Ovary (tissue), 9 donors: ENCODE data around the gene FYN. TPM values are rescaled to one million over a fixed set of nuclear protein-coding genes. Genes with fewer than 3 reads are reported as not detected.

Source experiments
- DNase-seq, 5 donors: peaks; one replicate each; pipeline ENCODE4 v3.0.0-alpha.2; 2019 to 2020
- H3K27ac ChIP-seq, 2 donors: fragments of 200-600 bp; one replicate each; pipeline versions ENCODE4 v1.5.1 to v1.8.0; 2019 to 2022
- H3K27me3 ChIP-seq: fragments of 200-600 bp; one replicate; pipeline ENCODE4 v1.8.0; 2022
- H3K36me3 ChIP-seq: fragments of 200-600 bp; sonication (generic); one replicate; pipeline ENCODE4 v1.5.1; 2019
- H3K4me1 ChIP-seq: one replicate; pipeline ENCODE4 v1.8.1; 2013; ENCODE audit warnings: mild to moderate bottlenecking, moderate library complexity; ENCODE audit not compliant: insufficient read depth
- H3K4me3 ChIP-seq: fragments of 200-600 bp; sonication (generic); one replicate; pipeline ENCODE4 v1.5.1; 2017
- H3K9me3 ChIP-seq, 2 donors: fragments of 200-600 bp in 1 of 2; sonication (generic) in 1 of 2; one replicate each; pipeline versions ENCODE4 v1.5.1 to v1.8.1; 2013 to 2019; ENCODE audit warnings: mild to moderate bottlenecking in 1 of 2, moderate library complexity in 1 of 2
- CTCF ChIP-seq, 3 donors: fragments of 450-650 bp in 2 of 3; fragments of 200-600 bp in 1 of 3; IDR thresholded peaks; one replicate each; pipeline versions ENCODE4 v1.5.1 to v1.8.0; 2016 to 2022; ENCODE audit warnings: antibody characterized with exemption in 3 of 3, mild to moderate bottlenecking in 1 of 3
- EP300 ChIP-seq: sonication (generic); formaldehyde crosslinking; IDR thresholded peaks from one replicate; pipeline ENCODE4 v1.6.1; 2017; ENCODE audit warnings: antibody characterized with exemption
- POLR2A ChIP-seq: fragments of 450-650 bp; IDR thresholded peaks from one replicate; pipeline ENCODE4 v1.6.1; 2017; ENCODE audit warnings: antibody characterized with exemption, mild to moderate bottlenecking, moderate library complexity
- WGBS, 3 donors: extraction: QIAGEN DNeasy Blood & Tissue Kit in 1 of 3; methylation state at CpG; one replicate each; pipeline versions ENCODE4 v1.1.5 to v1.1.7; 2013 to 2017; 5-methylcytosine and 5-hydroxymethylcytosine counted together
- intact Hi-C, 4 donors: fragments of 100-400 bp; cut with DNase I; formaldehyde crosslinking; loops; one replicate each; pipeline versions ENCODE4 v1.11.0 to v1.15.1; 2022 to 2023
- polyA plus RNA-seq, 2 donors: library from polyadenylated mRNA; stranded (reverse); fragments of 200-250 nt in 1 of 2; fragments of 350-450 nt in 1 of 2; fragmentation: Illumina TruSeq in 1 of 2; extraction: RNeasy Lipid Tissue Mini Kit (QIAGEN cat#74804) in 1 of 2; gene quantifications; one replicate each; pipeline ENCODE4 v1.2.3, GENCODE V29; 2013 to 2014
- total RNA-seq, 7 donors: library from RNA; depleted of rRNA in 2 of 7; stranded (reverse); fragments of >200 nt in 2 of 7; fragmentation: NEBNext Ultra II Directional in 3 of 7; extraction: Animal tissue kit (Norgen Biotek cat#: 25700) in 3 of 7; gene quantifications; one replicate each; pipeline versions ENCODE4 v1.1.0 to v1.2.4, GENCODE V29; 2016 to 2023
- donor health status: DM: no; HTN: no; CAD: no; lungs with moderate emphysema.
- donor health status: DM: no; HTN: no; CAD: no.
- donor health status: Bipolar disorder and iron deficiency.
- donor health status: DM: yes; HTN: yes; CAD: no.
- donor health status: DM: no; HTN: no; CAD: no.
- donor health status: DM: yes; HTN: yes; CAD: no.

Gene FYN
- total and polyA plus RNA-seq, 9 donors, result 37.2 to 116 (median 72.7) TPM

GRCh38 chr6:111763381-111763780 lies 109.9 kb downstream of the FYN start:
- Histone ChIP-seq H3K27me3 (no peaks in the 10 kb centered on the region), H3K4me3 (no peak overlapping the region), H3K9me3 (no peaks in the 10 kb centered on the region), H3K27ac (no peak overlapping the region), H3K36me3 (no peaks in the 10 kb centered on the region), H3K4me1 (peaks cover 6% of the 10 kb centered on the region)
- intact Hi-C loops, result no loop called here
- no peak for TF ChIP-seq POLR2A
- TF ChIP-seq EP300, result no peak
- TF ChIP-seq CTCF (IDR thresholded peaks at IDR 0.05), result no peak
- DNase-seq, result no peak
- WGBS, 3 donors, result 27 to 56% (median 44%) methylated on average over 2 of the region's 2 CpGs

- no peak overlapping the region for H3K27ac ChIP-seq
- no peak for DNase-seq
- TF ChIP-seq CTCF (IDR thresholded peaks at IDR 0.05) (no peak), POLR2A (no peak), EP300 (no peak)
- intact Hi-C loops, result no loop called here
- H3K9me3 ChIP-seq, result no peaks in the 10 kb centered on the region
- WGBS, 3 donors, result 63 to 77% (median 75%) methylated on average over 7 of the region's 7 CpGs
- H3K4me3 ChIP-seq, result no peak overlapping the region
- no peaks in the 10 kb centered on the region for H3K36me3 ChIP-seq
- H3K27me3 ChIP-seq, result no peaks in the 10 kb centered on the region
- peaks cover 6% of the 10 kb centered on the region for H3K4me1 ChIP-seq
These were observed 111.4 kb downstream of the FYN start for GRCh38 chr6:111761783-111762312.

GRCh38 chr6:111761212-111761611 lies 112.0 kb downstream of the FYN start:
- no peak overlapping the region for H3K4me3 ChIP-seq
- no peak overlapping the region for H3K27ac ChIP-seq
- DNase-seq, result no peak
- intact Hi-C loops, result no loop called here
- no peaks in the 10 kb centered on the region for H3K9me3 ChIP-seq
- no peaks in the 10 kb centered on the region for H3K27me3 ChIP-seq
- 93 to 96% (median 93%) methylated on average over 2 of the region's 2 CpGs for WGBS, 3 donors
- peaks cover 6% of the 10 kb centered on the region for H3K4me1 ChIP-seq
- TF ChIP-seq EP300 (no peak), CTCF (IDR thresholded peaks at IDR 0.05) (no peak), POLR2A (no peak)
- H3K36me3 ChIP-seq, result no peaks in the 10 kb centered on the region

- intact Hi-C loops, result no loop called here
- Histone ChIP-seq H3K9me3 (no peaks in the 10 kb centered on the region), H3K27ac (no peak overlapping the region), H3K36me3 (no peaks in the 10 kb centered on the region), H3K4me3 (no peak overlapping the region), H3K27me3 (no peaks in the 10 kb centered on the region), H3K4me1 (peaks cover 4% of the 10 kb centered on the region)
- no peak for DNase-seq
- WGBS, 3 donors, result 68 to 80% (median 74%) methylated on average over 18 of the region's 18 CpGs
- TF ChIP-seq CTCF (IDR thresholded peaks at IDR 0.05), result no peak
- TF ChIP-seq EP300, result no peak
- TF ChIP-seq POLR2A, result no peak
These were observed 113.1 kb downstream of the FYN start for GRCh38 chr6:111759836-111760785.
